Neutrophil (primary cell): Measurements from ENCODE around the gene PFDN1.

Experiments used
- H3K27ac ChIP-seq: fragments of 200-600 bp; sonication (generic); 2 replicates; pipeline ENCODE4 v1.5.1; 2016; ENCODE audit warnings: mild to moderate bottlenecking, moderate library complexity
- H3K27me3 ChIP-seq: fragments of 200-600 bp; sonication (generic); 2 replicates; pipeline ENCODE4 v1.6.0; 2016; ENCODE audit warnings: mild to moderate bottlenecking
- H3K36me3 ChIP-seq: fragments of 200-600 bp; sonication (generic); 2 replicates; pipeline ENCODE4 v1.5.1; 2017
- H3K4me1 ChIP-seq, 2 experiments: fragments of 200-600 bp in 1 of 2; sonication (generic) in 1 of 2; 1 replicate in 1 of 2; 2 replicates in 1 of 2; pipeline versions ENCODE4 v1.5.1 to v1.6.1; 2013 to 2016; ENCODE audit warnings: low read depth in 1 of 2, low read length in 1 of 2, mild to moderate bottlenecking in 1 of 2, moderate library complexity in 1 of 2; ENCODE audit not compliant: control insufficient read depth in 1 of 2, insufficient read depth in 1 of 2
- H3K4me3 ChIP-seq, 2 experiments: fragments of 200-600 bp in 1 of 2; sonication (generic) in 1 of 2; 1 replicate in 1 of 2; 2 replicates in 1 of 2; pipeline ENCODE4 v1.5.1; 2013 to 2016; ENCODE audit warnings: low read depth in 1 of 2, low read length in 1 of 2, mild to moderate bottlenecking in 1 of 2, moderate library complexity in 1 of 2
- H3K9me3 ChIP-seq: fragments of 200-600 bp; sonication (generic); 2 replicates; pipeline ENCODE4 v1.5.1; 2016
- TF ChIP-seq, protein P1 (sequence below): fragments of 200-600 bp; sonication (generic); IDR thresholded peaks from 2 replicates; pipeline ENCODE4 v1.5.1; 2016; ENCODE audit warnings: antibody characterized with exemption

PFDN1 gene

DNA sequence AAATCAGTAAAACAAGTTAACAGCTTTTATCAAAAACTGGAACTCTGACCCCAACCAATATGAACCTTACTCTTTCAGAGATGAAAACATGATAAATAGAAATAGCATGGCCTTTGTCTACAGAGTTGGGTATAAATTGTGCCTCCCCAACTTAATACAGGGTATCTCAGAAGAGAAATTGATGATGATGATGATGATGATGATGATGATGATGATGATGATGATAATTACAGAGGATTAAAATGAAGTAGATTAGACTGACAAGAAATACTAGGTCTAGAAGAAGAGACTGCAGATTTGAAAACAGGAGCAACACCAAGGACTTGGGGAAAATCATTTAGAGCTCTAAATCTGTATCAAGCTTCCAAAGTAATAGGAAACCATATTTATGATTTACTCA, 27.1 kb downstream of the PFDN1 start:
- Histone ChIP-seq H3K27ac (no peak overlapping the region), H3K27me3 (no peaks in the 10 kb centered on the region), H3K36me3 (no peaks in the 10 kb centered on the region), H3K9me3 (no peaks in the 10 kb centered on the region), H3K4me3 (no peak overlapping the region), H3K4me1 (peaks cover 30 to 31% of the 10 kb centered on the region in 2 experiments)
- TF ChIP-seq, protein P1, sequence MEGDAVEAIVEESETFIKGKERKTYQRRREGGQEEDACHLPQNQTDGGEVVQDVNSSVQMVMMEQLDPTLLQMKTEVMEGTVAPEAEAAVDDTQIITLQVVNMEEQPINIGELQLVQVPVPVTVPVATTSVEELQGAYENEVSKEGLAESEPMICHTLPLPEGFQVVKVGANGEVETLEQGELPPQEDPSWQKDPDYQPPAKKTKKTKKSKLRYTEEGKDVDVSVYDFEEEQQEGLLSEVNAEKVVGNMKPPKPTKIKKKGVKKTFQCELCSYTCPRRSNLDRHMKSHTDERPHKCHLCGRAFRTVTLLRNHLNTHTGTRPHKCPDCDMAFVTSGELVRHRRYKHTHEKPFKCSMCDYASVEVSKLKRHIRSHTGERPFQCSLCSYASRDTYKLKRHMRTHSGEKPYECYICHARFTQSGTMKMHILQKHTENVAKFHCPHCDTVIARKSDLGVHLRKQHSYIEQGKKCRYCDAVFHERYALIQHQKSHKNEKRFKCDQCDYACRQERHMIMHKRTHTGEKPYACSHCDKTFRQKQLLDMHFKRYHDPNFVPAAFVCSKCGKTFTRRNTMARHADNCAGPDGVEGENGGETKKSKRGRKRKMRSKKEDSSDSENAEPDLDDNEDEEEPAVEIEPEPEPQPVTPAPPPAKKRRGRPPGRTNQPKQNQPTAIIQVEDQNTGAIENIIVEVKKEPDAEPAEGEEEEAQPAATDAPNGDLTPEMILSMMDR: no peak

DNA sequence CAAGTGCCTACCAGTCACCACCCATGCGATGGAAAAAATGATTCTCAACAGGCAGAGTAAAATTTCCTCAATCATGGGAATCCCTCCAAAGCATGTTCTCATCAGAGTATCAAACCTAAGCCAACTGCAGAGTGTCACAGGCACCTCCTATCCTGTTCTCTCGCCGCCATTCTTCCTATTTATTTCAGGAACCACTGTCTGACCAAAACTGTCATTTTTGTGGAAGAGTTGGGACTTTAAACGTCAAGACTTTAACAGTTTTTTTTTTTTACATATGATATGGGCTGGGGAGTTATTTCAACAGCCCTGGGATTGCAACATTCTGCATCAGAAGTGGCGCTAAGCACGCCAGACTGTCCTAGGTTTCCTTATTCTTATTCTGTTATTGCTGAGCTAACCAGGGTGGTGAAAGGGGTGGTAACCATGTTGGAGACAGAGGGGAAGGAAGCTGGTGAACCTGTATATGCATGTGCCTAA, 29.5 kb downstream of the PFDN1 start:
- Histone ChIP-seq H3K4me1 (peaks cover 30 to 31% of the 10 kb centered on the region in 2 experiments), H3K36me3 (no peaks in the 10 kb centered on the region), H3K9me3 (no peaks in the 10 kb centered on the region), H3K4me3 (peak overlapping the region in 1 of 2 experiments; percentile 30), H3K27ac (peak overlapping the region; percentile 72), H3K27me3 (no peaks in the 10 kb centered on the region)
- TF ChIP-seq, protein P1: no peak

DNA sequence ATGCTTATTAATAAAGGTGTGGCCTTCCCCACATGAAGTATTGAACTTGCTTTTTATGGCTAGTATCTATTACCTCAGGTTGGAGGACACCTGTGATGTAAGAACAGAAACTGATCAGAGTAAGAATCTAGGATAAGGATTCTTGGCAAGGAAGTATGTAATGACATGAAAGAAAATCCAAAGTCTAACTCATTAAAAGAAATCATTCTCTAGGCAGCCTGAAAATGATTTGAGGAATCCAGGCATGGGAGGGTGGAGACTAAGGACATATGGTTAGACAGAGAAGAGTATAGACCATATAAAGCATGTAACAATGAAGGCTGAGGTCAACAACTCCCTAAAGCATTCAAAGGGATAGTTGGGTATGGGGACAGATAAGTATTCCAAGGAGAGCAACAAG, 32.9 kb downstream of the PFDN1 start:
- Histone ChIP-seq H3K27ac (no peak overlapping the region), H3K9me3 (no peaks in the 10 kb centered on the region), H3K36me3 (peaks cover 19% of the 10 kb centered on the region), H3K4me3 (no peak overlapping the region), H3K27me3 (no peaks in the 10 kb centered on the region), H3K4me1 (peaks cover 23 to 26% of the 10 kb centered on the region in 2 experiments)
- TF ChIP-seq, protein P1: no peak

DNA sequence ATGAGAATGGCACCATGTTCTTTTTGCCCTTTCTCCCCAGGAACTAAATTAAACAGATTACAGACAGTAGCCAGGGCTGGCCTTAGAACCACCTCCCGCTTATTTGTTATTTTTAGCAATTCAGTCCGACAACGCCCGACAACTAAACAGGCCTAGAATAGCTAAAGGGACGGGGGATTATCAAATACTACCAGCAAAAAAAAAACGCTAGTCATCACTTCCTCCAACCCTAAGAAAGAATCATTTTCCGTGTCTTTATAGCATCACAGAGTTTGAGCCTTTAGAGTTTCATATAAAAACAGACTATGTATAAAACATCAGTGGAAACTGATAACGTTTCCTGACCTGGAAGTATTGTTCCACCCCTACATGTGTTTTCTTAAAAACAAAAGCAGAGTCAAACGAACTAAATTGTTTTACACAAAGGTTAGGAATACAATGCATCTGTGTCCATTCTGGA, 35.3 kb downstream of the PFDN1 start:
- H3K36me3 ChIP-seq: peaks cover 30% of the 10 kb centered on the region
- H3K9me3 ChIP-seq: no peaks in the 10 kb centered on the region
- no peak overlapping the region for H3K4me3 ChIP-seq
- peaks cover 0 to 3% of the 10 kb centered on the region in 2 experiments for H3K4me1 ChIP-seq
- no peak overlapping the region for H3K27ac ChIP-seq
- no peaks in the 10 kb centered on the region for H3K27me3 ChIP-seq
- TF ChIP-seq, protein P1: no peak

DNA sequence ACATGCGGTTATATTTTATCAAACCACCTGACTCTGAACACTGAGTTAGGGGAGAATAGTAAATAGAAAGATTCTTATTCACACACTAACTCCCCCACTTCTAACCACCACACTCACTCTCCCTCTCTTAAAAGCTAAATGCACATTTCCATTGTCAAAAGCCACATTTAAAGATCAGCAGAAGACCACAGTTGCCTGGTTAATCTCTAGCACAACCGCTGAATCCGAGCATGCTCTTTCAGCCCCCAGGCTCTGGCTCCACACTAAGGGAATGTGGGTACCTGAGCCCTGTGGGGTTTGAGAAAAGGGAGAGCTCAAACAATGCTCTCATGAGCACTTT, 35.7 kb downstream of the PFDN1 start:
- H3K9me3 ChIP-seq: no peaks in the 10 kb centered on the region
- no peak overlapping the region for H3K4me3 ChIP-seq
- TF ChIP-seq, protein P1: no peak
- H3K27ac ChIP-seq: no peak overlapping the region
- H3K36me3 ChIP-seq: peaks cover 34% of the 10 kb centered on the region
- H3K4me1 ChIP-seq: no peaks in the 10 kb centered on the region
- H3K27me3 ChIP-seq: no peaks in the 10 kb centered on the region
